Stimulated activated naive CD4-positive, alpha-beta T cell treated with Interleukin-2 at 50 U/mL for 16 hours (primary cell): ENCODE results near the gene IGSF21.
"Not testable (repeated sequence)": the region's sequence is repeated elsewhere in the genome, so short reads cannot be mapped to it uniquely, and the experiment has no call there.

Experiments used
- DNase-seq: peaks from one replicate; lab custom pipeline; 2025; lab: John Stamatoyannopoulos, UW

The IGSF21 gene

GRCh38 chr1:18145851-18146618 lies 38.4 kb downstream of the IGSF21 start:
- DNase-seq: no peak

GRCh38 chr1:18146886-18147285 lies 39.3 kb downstream of the IGSF21 start:
- no peak for DNase-seq

GRCh38 chr1:18147672-18148071 lies 40.1 kb downstream of the IGSF21 start:
- DNase-seq: no peak

- DNase-seq: no peak
These were observed 40.9 kb downstream of the IGSF21 start for GRCh38 chr1:18148461-18148860.

GRCh38 chr1:18149027-18149641 lies 41.5 kb downstream of the IGSF21 start:
- no peak for DNase-seq

- DNase-seq: no peak
These were observed 44.0 kb downstream of the IGSF21 start for GRCh38 chr1:18151436-18152122.

GRCh38 chr1:18154430-18155194 lies 47.0 kb downstream of the IGSF21 start:
- DNase-seq: no peak

- no peak for DNase-seq
These were observed 48.3 kb downstream of the IGSF21 start for GRCh38 chr1:18155881-18156385.

- no peak for DNase-seq
These were observed 49.8 kb downstream of the IGSF21 start for GRCh38 chr1:18157352-18157751.

GRCh38 chr1:18157968-18158367 lies 50.4 kb downstream of the IGSF21 start:
- no peak for DNase-seq

GRCh38 chr1:18158714-18159113 lies 51.1 kb downstream of the IGSF21 start:
- DNase-seq: no peak

- DNase-seq: no peak
These were observed 52.8 kb downstream of the IGSF21 start for GRCh38 chr1:18160290-18160942.

- no peak for DNase-seq
These were observed 54.1 kb downstream of the IGSF21 start for GRCh38 chr1:18161690-18162089.

GRCh38 chr1:18165640-18166039 lies 58.0 kb downstream of the IGSF21 start:
- not testable (repeated sequence) for DNase-seq

- no peak for DNase-seq
These were observed 58.7 kb downstream of the IGSF21 start for GRCh38 chr1:18166341-18166740.

GRCh38 chr1:18166929-18167328 lies 59.3 kb downstream of the IGSF21 start:
- DNase-seq: no peak

GRCh38 chr1:18170444-18170843 lies 62.8 kb downstream of the IGSF21 start:
- no peak for DNase-seq

GRCh38 chr1:18174037-18174436 lies 66.4 kb downstream of the IGSF21 start:
- no peak for DNase-seq

- DNase-seq: no peak
These were observed 67.5 kb downstream of the IGSF21 start for GRCh38 chr1:18175051-18175450.

- no peak for DNase-seq
These were observed 68.2 kb downstream of the IGSF21 start for GRCh38 chr1:18175530-18176377.

GRCh38 chr1:18176619-18177018 lies 69.0 kb downstream of the IGSF21 start:
- no peak for DNase-seq
